IMR-90 (cell line): ENCODE measurements around the gene TNS3. TPM values are rescaled to one million over a fixed set of nuclear protein-coding genes. Genes with fewer than 3 reads are reported as not detected.

ENCODE experiments used
- ATAC-seq: fragments of 200-7000 bp; cut with Tn5 transposase; 2 replicates; pipeline ENCODE4 v1.9.1; 2020; ENCODE audit warnings: low read depth, mild to moderate bottlenecking, moderate library complexity
- BruUV-seq: library from RNA; stranded (reverse); fragments of 400-500 nt; replicated peaks from 2 replicates; lab custom pipeline; 2021; lab: Mats Ljungman, UMichigan
- CTCF ChIA-PET: fragments of 300-600 bp; formaldehyde crosslinking; extraction: SDS; loops from one replicate; lab custom pipeline; 2021; ENCODE audit warnings: antibody characterized with exemption; lab: Yijun Ruan, JAX
- POLR2A ChIA-PET: fragments of 300-600 bp; sonication (Branson Sonifier 250); formaldehyde crosslinking; loops from one replicate; lab custom pipeline; 2022; ENCODE audit warnings: antibody characterized with exemption; ENCODE audit not compliant: unreplicated experiment; lab: Charles Lee
- DNase-seq: peaks from one replicate; pipeline ENCODE4 v3.0.0; 2013
- H2AFZ ChIP-seq: replicated peaks from 2 replicates; pipeline ENCODE3; 2013; ENCODE audit warnings: low read length, mild to moderate bottlenecking; ENCODE audit not compliant: poor library complexity
- H2AK5ac ChIP-seq: 2 replicates; pipeline ENCODE4 v1.6.1; 2013; ENCODE audit warnings: low read depth, low read length, inconsistent platforms
- H2AK9ac ChIP-seq: replicated peaks from 2 replicates; pipeline ENCODE3; 2013; ENCODE audit warnings: mild to moderate bottlenecking, low read depth, low read length, moderate library complexity; ENCODE audit not compliant: poor library complexity
- H2BK120ac ChIP-seq: 2 replicates; pipeline ENCODE4 v1.6.1; 2013; ENCODE audit warnings: low read depth, low read length, inconsistent platforms
- H2BK15ac ChIP-seq: 3 replicates; pipeline ENCODE4 v1.6.1; 2013; ENCODE audit warnings: low read depth, low read length, inconsistent platforms
- H2BK20ac ChIP-seq: 2 replicates; pipeline ENCODE4 v1.6.1; 2013; ENCODE audit warnings: low read depth, mild to moderate bottlenecking, inconsistent platforms, low read length, moderate library complexity
- H2BK5ac ChIP-seq: 2 replicates; pipeline ENCODE4 v1.6.1; 2013; ENCODE audit warnings: mild to moderate bottlenecking, low read depth, low read length, inconsistent platforms; ENCODE audit not compliant: poor library complexity, severe bottlenecking
- H3K14ac ChIP-seq: replicated peaks from 2 replicates; pipeline ENCODE4 v1.6.1; 2013; ENCODE audit warnings: low read depth, low read length, inconsistent platforms
- H3K18ac ChIP-seq: 2 replicates; pipeline ENCODE4 v1.6.1; 2013; ENCODE audit warnings: low read depth, low read length, control low read depth
- H3K23ac ChIP-seq: 2 replicates; pipeline ENCODE4 v1.6.1; 2013; ENCODE audit warnings: low read depth, low read length, inconsistent platforms
- H3K27ac ChIP-seq: 2 replicates; pipeline ENCODE4 v1.5.1; 2013; ENCODE audit warnings: mild to moderate bottlenecking, control low read depth, low read length; ENCODE audit not compliant: insufficient read depth
- H3K27me3 ChIP-seq: 2 replicates; pipeline ENCODE4 v1.6.1; 2013; ENCODE audit warnings: low read length; ENCODE audit not compliant: control insufficient read depth, insufficient read depth
- H3K36me3 ChIP-seq: 2 replicates; pipeline ENCODE4 v1.6.1; 2013; ENCODE audit warnings: low read length, mixed read lengths; ENCODE audit not compliant: control insufficient read depth, insufficient read depth
- H3K4ac ChIP-seq: 2 replicates; pipeline ENCODE4 v1.6.1; 2013; ENCODE audit warnings: low read depth, low read length, inconsistent platforms
- H3K4me1 ChIP-seq: 2 replicates; pipeline ENCODE4 v1.6.1; 2013; ENCODE audit warnings: low read length, mixed read lengths; ENCODE audit not compliant: control insufficient read depth, insufficient read depth
- H3K4me2 ChIP-seq: 2 replicates; pipeline ENCODE4 v1.6.1; 2013; ENCODE audit warnings: low read depth, mild to moderate bottlenecking, control low read depth, low read length, moderate library complexity
- H3K4me3 ChIP-seq: 2 replicates; pipeline ENCODE4 v1.5.1; 2013; ENCODE audit warnings: low read depth, mild to moderate bottlenecking, control low read depth, low read length, moderate library complexity; ENCODE audit not compliant: insufficient read depth
- H3K56ac ChIP-seq: 2 replicates; pipeline ENCODE4 v1.6.1; 2013; ENCODE audit warnings: low read length, inconsistent platforms; ENCODE audit not compliant: insufficient read depth; ENCODE audit errors: extremely low read depth
- H3K79me1 ChIP-seq, 2 experiments: 2 replicates each; pipeline ENCODE4 v1.6.1; 2013; ENCODE audit warnings: low read length in 2 of 2, inconsistent platforms in 1 of 2, low read depth in 1 of 2
- H3K9ac ChIP-seq: 2 replicates; pipeline ENCODE4 v1.6.1; 2013; ENCODE audit warnings: low read depth, low read length, control low read depth
- H3K9me1 ChIP-seq: 2 replicates; pipeline ENCODE4 v1.6.1; 2013; ENCODE audit warnings: low read length, inconsistent platforms; ENCODE audit not compliant: insufficient read depth
- H3K9me3 ChIP-seq: 2 replicates; pipeline ENCODE4 v1.6.1; 2013; ENCODE audit warnings: low read length; ENCODE audit not compliant: control insufficient read depth, insufficient read depth
- H4K20me1 ChIP-seq: 2 replicates; pipeline ENCODE4 v1.6.1; 2013; ENCODE audit warnings: low read length, inconsistent platforms; ENCODE audit not compliant: insufficient read depth
- H4K5ac ChIP-seq: 2 replicates; pipeline ENCODE4 v1.6.1; 2013; ENCODE audit warnings: mild to moderate bottlenecking, low read depth, low read length, control low read depth
- H4K8ac ChIP-seq, 2 experiments: 2 replicates each; pipeline ENCODE4 v1.6.1; 2013; ENCODE audit warnings: low read depth in 2 of 2, low read length in 2 of 2, control low read depth in 1 of 2, inconsistent platforms in 1 of 2
- H4K91ac ChIP-seq: 2 replicates; pipeline ENCODE4 v1.6.1; 2013; ENCODE audit warnings: low read depth, low read length, inconsistent platforms; ENCODE audit not compliant: insufficient read depth
- BHLHE40 ChIP-seq: fragments of 150-350 bp; IDR thresholded peaks from 2 replicates; pipeline ENCODE4 v1.6.1; 2016; ENCODE audit warnings: mild to moderate bottlenecking, low read depth, low read length
- CEBPB ChIP-seq: IDR thresholded peaks from 2 replicates; pipeline ENCODE4 v1.6.1; 2012; ENCODE audit warnings: low read depth, low read length, improper control_type of control experiment
- CHD1 ChIP-seq: IDR thresholded peaks from 2 replicates; pipeline ENCODE4 v1.6.1; 2012; ENCODE audit warnings: low read depth, low read length, improper control_type of control experiment
- CTCF ChIP-seq: conservative IDR thresholded peaks from 2 replicates; pipeline ENCODE4 v1.5.1; 2012; ENCODE audit warnings: mild to moderate bottlenecking, low read depth, low read length, improper control_type of control experiment
- ELK1 ChIP-seq: fragments of 150-350 bp; IDR thresholded peaks from 2 replicates; pipeline ENCODE4 v1.6.1; 2016; ENCODE audit warnings: low read depth, mild to moderate bottlenecking, low read length, moderate library complexity, borderline replicate concordance
- FOS ChIP-seq: fragments of 150-350 bp; IDR thresholded peaks from 2 replicates; pipeline ENCODE4 v1.6.1; 2016; ENCODE audit warnings: low read depth, low read length
- MAFK ChIP-seq: IDR thresholded peaks from 2 replicates; pipeline ENCODE4 v1.6.1; 2012; ENCODE audit warnings: low read depth, low read length, improper control_type of control experiment
- MAZ ChIP-seq: IDR thresholded peaks from 2 replicates; pipeline ENCODE4 v1.6.1; 2012; ENCODE audit warnings: low read depth, mild to moderate bottlenecking, low read length, improper control_type of control experiment, moderate library complexity, borderline replicate concordance
- MXI1 ChIP-seq: IDR thresholded peaks from 2 replicates; pipeline ENCODE4 v1.6.1; 2012; ENCODE audit warnings: low read depth, mild to moderate bottlenecking, low read length, moderate library complexity, borderline replicate concordance
- NFE2L2 ChIP-seq: fragments of 150-350 bp; IDR thresholded peaks from 2 replicates; pipeline ENCODE4 v1.6.1; 2016; ENCODE audit warnings: low read depth, mild to moderate bottlenecking, low read length
- POLR2A ChIP-seq: IDR thresholded peaks from 2 replicates; pipeline ENCODE4 v1.6.1; 2012; ENCODE audit warnings: mild to moderate bottlenecking, low read depth, low read length
- RAD21 ChIP-seq: IDR thresholded peaks from 2 replicates; pipeline ENCODE4 v1.6.1; 2012; ENCODE audit warnings: low read length, improper control_type of control experiment
- RCOR1 ChIP-seq: IDR thresholded peaks from 2 replicates; pipeline ENCODE4 v1.6.1; 2012; ENCODE audit warnings: mild to moderate bottlenecking, low read length, improper control_type of control experiment; ENCODE audit not compliant: insufficient replicate concordance
- RFX5 ChIP-seq: IDR thresholded peaks from 2 replicates; pipeline ENCODE4 v1.8.0; 2012; ENCODE audit warnings: low read depth, mild to moderate bottlenecking, low read length, moderate library complexity
- SMC3 ChIP-seq: fragments of 150-350 bp; IDR thresholded peaks from 2 replicates; pipeline ENCODE4 v1.6.1; 2016; ENCODE audit warnings: low read depth, mild to moderate bottlenecking, antibody characterized with exemption, low read length, moderate library complexity
- WGBS, 2 experiments: methylation state at CpG; one replicate each; pipeline versions ENCODE4 v1.1.5 to v1.1.7; 2013; ENCODE audit warnings: missing lambda C conversion rate in 2 of 2; ENCODE audit not compliant: insufficient read length in 1 of 2; ENCODE audit errors: extremely low coverage in 2 of 2; 5-methylcytosine and 5-hydroxymethylcytosine counted together
- dilution Hi-C: fragments of 300-500 bp; cut with HindIII; formaldehyde crosslinking; loops from one replicate; pipeline ENCODE4 v1.14.3; 2018; ENCODE audit warnings: low sequenced_read_pairs; ENCODE audit not compliant: unreplicated experiment
- in situ Hi-C: fragments of 300-500 bp; cut with MboI; formaldehyde crosslinking; loops from 3 replicates; pipeline ENCODE4 v1.14.3; 2019; ENCODE audit warnings: low sequenced_read_pairs, inconsistent platforms, mixed read lengths
- intact Hi-C: fragments of 100-400 bp; cut with micrococcal nuclease; formaldehyde crosslinking; loops from 2 replicates; pipeline ENCODE4 v1.10.0; 2022
- polyA plus RNA-seq, 3 experiments: library from polyadenylated mRNA; depleted of rRNA; stranded (reverse); fragments of >200 nt; gene quantifications; 2 replicates each; pipeline ENCODE4 v1.2.3, GENCODE V29; 2012; ENCODE audit warnings: low replicate concordance in 1 of 3
- total RNA-seq: library from RNA; depleted of rRNA; stranded (reverse); fragments of >200 nt; gene quantifications from 2 replicates; pipeline ENCODE4 v1.2.3, GENCODE V29; 2012
- TF ChIP-seq, protein P1 (sequence below): fragments of 150-350 bp; IDR thresholded peaks from 2 replicates; pipeline ENCODE4 v1.6.1; 2017; ENCODE audit warnings: mild to moderate bottlenecking, antibody characterized with exemption, low read length, low read depth

The TNS3 gene
- total and polyA plus RNA-seq, 2 of the 4 experiments (the other 2 are of a cell fraction), result 64.3 to 79.2 TPM

GRCh38 chr7:47381134-47381495 lies 200.8 kb downstream of the TNS3 start:
- WGBS, 2 experiments, result 80% methylated on average over 1 of the region's 6 CpGs; no CpG with 5 or more reads in 1 of the 2 experiments
- Histone ChIP-seq H4K20me1 (peaks cover 85% of the 10 kb centered on the region), H3K27ac (no peak overlapping the region)

More at GRCh38 chr7:47381134-47381495, 200.8 kb downstream of the TNS3 start:
- 0 out of 2 replicates have a peak overlapping the region, but pooled peaks have one; percentile 29 for H3K14ac ChIP-seq
- no peak overlapping the region for H2BK120ac ChIP-seq
- H3K4me2 ChIP-seq, result no peak overlapping the region
- no peak overlapping the region for H4K8ac ChIP-seq
- ChIA-PET CTCF (no interaction called here), POLR2A (no interaction called here)
- H3K4me1 ChIP-seq, result peaks cover 15% of the 10 kb centered on the region
- H2AK9ac ChIP-seq, result no peak overlapping the region
- H3K18ac ChIP-seq, result no peak overlapping the region
- no peak overlapping the region for H3K9ac ChIP-seq
- peak overlapping the region; percentile 32; the same call in 1 of the 2 replicates for H3K23ac ChIP-seq
- H3K27me3 ChIP-seq, result no peaks in the 10 kb centered on the region
- H4K91ac ChIP-seq, result no peak overlapping the region
- no peak overlapping the region for H2AK5ac ChIP-seq
- H3K9me1 ChIP-seq, result peaks cover 51% of the 10 kb centered on the region
- no peak for TF ChIP-seq CEBPB
- TF ChIP-seq RFX5, result no peak
- no peak for TF ChIP-seq MAZ
- no peak for TF ChIP-seq POLR2A
- TF ChIP-seq RCOR1, result no peak
- TF ChIP-seq, protein P1, sequence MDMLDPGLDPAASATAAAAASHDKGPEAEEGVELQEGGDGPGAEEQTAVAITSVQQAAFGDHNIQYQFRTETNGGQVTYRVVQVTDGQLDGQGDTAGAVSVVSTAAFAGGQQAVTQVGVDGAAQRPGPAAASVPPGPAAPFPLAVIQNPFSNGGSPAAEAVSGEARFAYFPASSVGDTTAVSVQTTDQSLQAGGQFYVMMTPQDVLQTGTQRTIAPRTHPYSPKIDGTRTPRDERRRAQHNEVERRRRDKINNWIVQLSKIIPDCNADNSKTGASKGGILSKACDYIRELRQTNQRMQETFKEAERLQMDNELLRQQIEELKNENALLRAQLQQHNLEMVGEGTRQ, result no peak
- no peak for TF ChIP-seq MXI1
- TF ChIP-seq ELK1, result no peak
- TF ChIP-seq BHLHE40, result no peak
- TF ChIP-seq FOS, result no peak
- TF ChIP-seq SMC3, result no peak
- TF ChIP-seq CHD1, result no peak
- TF ChIP-seq NFE2L2, result no peak
- no peak for TF ChIP-seq RAD21
- no peak for TF ChIP-seq CTCF
- TF ChIP-seq MAFK, result no peak
- no peak overlapping the region for H3K56ac ChIP-seq
- no peaks in the 10 kb centered on the region for H3K9me3 ChIP-seq
- no peak overlapping the region for H3K4me3 ChIP-seq
- in situ Hi-C loops, result no loop called here
- H3K79me1 ChIP-seq, result peaks cover 20 to 90% of the 10 kb centered on the region in 2 experiments
- no peak overlapping the region for H4K5ac ChIP-seq
- no peak overlapping the region for H2BK5ac ChIP-seq
- no peak overlapping the region for H2BK15ac ChIP-seq
- no peak overlapping the region for H2BK20ac ChIP-seq
- dilution Hi-C loops, result no loop called here
- DNase-seq, result no peak
- H2AFZ ChIP-seq, result no peak overlapping the region
- peaks cover 29% of the 10 kb centered on the region for H3K36me3 ChIP-seq
- peak overlapping the region; percentile 24; the same call in 1 of the 2 replicates for H3K4ac ChIP-seq
- no peak for ATAC-seq
- intact Hi-C loops, result no loop called here
- BruUV-seq, result no TSS peak
